NCI-H187 treated with DMSO at 0.1 percent for 48 hours (cell line): ENCODE data around the gene TK2.

ENCODE experiments used
- DNase-seq: peaks from one replicate; lab custom pipeline; 2025; lab: John Stamatoyannopoulos, UW

TK2 gene

GRCh38 chr16:66483689-66484452 is 66.1 kb downstream of the TK2 start:
- DNase-seq = no peak

DNA sequence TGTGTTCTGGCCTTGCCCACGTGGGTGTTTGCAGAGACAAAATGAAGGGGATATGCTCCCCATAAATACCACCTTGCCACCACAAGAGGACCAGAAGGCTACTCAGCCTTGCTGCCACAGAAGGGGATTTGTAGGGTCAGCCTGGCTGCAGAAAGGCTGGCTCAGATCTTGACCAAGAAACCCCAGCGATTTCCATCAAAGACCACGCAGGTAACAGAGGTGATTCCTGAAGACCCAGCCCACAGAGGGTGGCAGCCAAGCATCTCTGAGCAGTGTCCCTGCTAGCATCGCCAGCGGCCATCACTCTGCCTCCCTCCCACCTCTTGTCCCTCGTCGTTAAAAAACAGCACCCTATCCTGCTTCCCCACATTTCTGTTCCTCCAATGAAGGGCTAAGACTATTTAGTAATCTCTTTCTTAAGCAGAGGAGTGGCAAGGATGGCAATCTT is 68.0 kb downstream of the TK2 start:
- no peak for DNase-seq

GRCh38 chr16:66481081-66481942 is 68.6 kb downstream of the TK2 start:
- no peak for DNase-seq

DNA sequence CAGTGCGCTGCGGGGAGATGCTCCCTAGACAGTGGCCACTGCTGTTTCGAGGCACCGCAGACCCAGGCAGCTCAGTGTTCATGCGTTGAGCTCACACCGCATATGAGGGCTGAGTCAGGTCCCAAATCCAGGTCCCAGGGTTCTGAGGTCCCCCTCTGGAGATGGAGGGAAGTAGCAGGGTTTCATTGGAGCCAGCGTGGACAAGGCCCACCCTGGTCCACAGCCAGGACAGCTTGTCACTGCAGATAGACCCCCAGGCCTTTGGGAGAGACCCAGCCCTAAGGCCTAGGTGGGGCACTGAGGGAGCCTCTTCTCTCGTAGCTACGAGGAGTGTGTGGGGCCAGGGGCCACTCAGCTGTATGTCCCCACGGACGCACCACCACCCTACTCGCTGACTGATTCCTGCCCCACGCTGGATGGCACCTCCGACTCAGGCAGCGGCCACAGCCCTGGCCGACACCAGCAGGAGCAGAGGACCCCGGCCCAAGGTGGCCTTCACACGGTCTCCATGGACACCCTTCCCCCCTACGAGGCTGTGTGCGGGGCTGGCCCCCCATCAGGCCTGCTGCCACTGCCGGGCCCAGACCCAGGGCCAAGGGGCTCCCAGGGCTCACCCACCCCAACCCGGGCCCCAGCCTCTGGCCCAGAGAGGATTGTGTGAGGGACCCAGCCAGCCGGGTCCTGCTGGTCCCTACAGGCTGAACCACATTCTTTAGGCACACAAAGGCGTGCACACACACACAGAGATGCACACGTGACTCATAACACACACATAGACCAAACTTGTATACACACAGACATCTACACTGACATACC is 69.4 kb downstream of the TK2 start:
- DNase-seq = no peak

GRCh38 chr16:66479661-66480264 is 70.2 kb downstream of the TK2 start:
- no peak for DNase-seq

DNA sequence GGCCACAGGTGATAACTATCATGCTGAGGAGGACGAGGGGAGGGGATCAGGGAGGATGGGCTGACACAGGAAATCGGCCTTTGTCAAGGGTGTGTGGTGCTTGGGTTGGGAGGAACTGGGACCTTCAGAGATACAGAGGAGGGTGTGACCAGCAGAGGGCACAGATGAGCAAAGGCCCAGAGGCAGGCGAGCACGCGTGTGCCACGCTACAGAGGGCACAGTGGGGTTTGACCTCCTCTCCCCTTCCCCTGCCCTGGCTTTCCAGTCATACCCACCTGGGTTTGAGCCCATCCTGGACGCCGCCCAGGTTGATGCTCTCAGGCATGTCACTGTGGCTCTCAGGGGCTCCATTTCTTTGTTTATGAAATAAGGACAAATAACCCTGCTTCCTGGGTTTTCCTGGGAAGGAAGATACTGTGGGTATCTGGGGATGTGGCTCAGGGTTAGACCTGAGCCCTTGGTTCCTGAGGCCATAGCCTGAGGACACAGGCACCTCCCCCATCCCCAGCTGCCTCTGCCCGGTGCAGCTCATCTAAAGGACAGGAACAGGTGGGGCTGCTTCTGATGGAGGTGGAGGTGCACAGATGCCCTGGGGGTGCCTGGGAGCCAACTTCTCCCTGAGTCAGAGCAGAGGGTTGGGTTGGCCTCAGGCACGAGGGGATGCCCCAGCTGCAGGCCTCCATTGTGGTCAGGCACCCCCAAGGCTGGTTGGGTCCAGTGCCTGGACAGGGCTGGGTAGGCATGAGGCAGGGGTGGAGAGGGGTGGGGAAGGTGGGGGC is 71.0 kb downstream of the TK2 start:
- DNase-seq = no peak

DNA sequence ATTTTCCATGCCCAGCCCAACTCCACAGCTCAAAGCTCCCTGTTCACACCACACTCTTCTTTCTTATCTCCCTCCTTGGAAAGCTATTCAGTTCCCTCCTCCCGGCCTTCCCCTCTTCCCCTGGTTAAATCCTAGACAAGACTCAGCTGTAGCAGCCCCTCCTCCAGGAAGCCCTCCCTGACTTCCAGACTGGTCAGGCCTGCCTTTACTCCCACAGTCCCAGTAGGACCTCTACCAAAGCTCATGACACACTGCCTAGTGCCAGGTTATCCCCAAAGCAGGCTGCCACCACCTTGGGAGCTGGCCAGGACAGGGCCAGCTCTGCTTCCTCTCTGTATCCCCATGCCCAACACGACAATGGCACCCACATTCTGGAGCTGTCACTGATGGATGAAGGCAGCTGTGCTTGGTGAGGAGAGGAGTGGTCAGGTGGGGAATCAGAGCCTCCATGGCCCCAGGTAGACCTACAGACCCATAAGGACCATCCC is 72.8 kb downstream of the TK2 start:
- DNase-seq = no peak

DNA sequence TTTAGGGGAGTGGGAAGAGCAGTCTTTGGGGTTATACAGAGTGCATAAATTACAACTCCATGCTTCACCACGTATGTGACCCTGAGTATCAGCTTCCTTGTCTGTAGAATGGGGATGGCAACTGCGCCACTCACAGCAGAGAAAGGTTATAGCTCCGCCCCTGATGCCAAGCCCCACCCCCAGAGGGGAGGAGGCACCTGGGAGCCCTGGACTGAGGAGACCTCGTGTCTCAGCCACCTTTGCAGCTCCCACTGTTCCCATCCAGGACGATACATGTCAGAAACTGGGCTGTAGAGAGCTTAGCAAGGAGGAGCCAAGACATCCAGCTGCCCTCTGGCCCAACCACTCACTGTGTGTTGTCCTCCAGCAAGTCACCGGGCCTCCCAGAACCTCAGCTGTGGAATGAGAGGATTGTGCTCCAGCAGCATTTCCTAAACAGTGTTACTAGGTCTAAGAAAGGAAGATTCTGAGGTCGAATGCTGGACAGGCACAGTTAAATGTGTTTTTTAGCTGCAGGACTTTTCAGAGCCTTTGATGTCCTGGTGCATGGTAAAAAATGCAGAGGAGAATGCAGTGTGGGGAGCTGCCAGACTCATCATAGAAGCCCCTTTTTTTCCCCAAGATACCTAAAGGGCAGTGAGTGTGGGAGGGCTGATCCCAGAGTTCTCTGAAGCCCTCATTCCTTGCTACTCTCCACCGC is 73.4 kb downstream of the TK2 start:
- no peak for DNase-seq

DNA sequence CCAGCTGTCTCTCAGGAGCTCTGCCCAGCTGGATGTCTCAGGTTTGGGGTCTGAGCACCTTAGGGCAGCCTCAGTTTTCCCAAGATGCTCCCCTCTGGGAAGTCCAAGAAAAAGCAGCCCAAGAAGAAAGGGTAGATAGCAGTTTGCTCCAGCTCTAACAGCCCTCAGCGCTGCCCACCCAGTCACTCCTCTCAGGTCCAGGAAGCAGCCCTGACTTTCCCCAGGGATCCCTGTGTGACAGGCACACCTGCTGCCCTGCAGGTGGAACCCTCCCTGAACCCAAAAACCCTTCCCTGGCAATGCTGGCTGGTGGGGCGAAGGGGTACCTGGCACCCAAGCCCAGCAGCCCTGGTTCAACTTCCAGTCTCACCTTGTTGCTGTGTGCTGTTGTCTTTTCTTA is 74.7 kb downstream of the TK2 start:
- no peak for DNase-seq

DNA sequence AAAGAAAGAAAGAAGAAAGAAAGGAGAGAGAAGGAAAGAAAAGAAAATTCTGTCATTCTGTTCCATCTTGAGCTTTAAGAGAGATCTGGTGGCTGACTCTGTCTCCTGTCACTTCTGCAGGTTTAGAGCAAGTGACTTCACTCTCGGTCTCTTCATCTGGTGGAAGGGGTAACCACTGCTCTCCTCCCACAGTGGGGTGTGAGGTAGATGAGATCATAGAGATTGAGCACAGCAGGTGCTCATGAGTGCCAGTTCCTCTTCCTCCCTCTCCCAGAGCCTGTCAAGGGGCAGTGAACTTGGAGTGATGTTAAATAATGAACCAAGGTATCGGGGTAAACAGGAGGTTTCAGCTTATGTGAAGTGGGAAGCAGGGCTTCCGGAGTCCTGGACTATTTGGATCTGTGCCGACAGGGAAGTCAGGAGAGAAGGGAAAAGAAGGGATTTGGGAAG is 75.1 kb downstream of the TK2 start:
- no peak for DNase-seq

- no peak for DNase-seq
Measured at GRCh38 chr16:66473654-66474519, 76.0 kb downstream of the TK2 start.

DNA sequence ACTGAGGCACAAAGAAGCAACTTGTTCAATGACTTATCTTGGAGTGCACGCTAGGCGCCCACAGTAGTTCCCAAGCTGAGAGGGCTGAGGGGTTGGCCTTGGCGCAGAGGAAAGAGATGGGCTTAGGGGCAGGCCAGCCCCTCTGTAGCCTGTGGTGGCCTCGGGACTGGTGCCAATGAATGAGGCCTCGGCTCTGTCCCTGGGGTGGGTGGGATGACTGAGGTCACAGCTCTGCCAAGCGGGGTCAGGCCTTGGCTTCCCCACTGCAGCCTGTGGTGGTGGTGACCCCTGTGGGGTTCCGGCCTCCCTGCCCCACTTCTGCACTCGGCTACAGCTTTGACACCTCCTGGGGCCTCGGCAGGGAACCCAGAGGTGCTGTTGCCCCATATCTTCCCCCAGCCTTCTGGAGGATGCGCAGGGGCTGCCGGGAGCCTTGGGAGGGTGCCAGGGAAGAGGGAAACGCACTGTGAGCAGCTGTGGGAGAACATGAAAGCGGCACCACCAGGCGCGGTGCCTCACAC is 76.8 kb downstream of the TK2 start:
- no peak for DNase-seq

- no peak for DNase-seq
Measured at GRCh38 chr16:66471716-66472393, 78.1 kb downstream of the TK2 start.

DNA sequence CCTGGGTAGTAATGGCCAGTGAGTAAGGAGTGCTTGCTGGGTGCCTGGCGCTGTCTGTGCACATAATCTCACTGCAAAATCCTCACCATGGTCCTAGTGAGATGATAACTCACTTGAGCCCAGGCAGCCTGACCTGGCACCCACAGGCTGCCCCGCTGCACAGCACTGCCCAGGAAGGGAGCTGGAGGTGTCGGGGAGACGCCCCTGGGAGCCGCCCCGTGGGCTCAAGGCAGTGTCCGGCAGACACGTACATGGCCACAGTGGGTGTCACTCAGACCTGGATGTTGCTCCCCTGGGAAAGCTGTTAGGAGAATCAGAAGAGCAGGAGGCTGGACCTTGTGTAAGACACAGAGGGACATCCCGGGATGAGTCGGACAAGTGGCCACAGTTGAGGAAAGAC is 78.7 kb downstream of the TK2 start:
- no peak for DNase-seq

DNA sequence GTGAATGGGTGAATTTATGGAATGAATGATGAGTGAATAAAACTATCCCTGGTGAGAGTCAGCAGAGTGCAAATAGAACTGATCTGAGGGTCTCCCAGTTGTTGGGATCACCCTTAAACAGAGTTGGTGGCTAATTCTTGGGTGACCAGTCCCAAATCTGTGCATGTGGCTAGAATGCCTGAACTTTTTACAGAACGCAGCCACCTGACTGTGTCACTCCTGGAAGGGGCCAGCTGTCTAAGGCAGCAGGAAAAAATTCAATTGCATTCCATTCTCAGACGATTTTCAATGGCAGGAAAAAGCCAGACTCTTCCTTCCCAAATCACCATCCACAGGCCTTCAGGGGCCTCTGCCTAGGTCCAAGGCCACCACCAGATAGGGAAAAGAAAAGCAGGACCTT is 79.4 kb downstream of the TK2 start:
- no peak for DNase-seq

GRCh38 chr16:66469947-66470546 is 79.9 kb downstream of the TK2 start:
- no peak for DNase-seq

DNA sequence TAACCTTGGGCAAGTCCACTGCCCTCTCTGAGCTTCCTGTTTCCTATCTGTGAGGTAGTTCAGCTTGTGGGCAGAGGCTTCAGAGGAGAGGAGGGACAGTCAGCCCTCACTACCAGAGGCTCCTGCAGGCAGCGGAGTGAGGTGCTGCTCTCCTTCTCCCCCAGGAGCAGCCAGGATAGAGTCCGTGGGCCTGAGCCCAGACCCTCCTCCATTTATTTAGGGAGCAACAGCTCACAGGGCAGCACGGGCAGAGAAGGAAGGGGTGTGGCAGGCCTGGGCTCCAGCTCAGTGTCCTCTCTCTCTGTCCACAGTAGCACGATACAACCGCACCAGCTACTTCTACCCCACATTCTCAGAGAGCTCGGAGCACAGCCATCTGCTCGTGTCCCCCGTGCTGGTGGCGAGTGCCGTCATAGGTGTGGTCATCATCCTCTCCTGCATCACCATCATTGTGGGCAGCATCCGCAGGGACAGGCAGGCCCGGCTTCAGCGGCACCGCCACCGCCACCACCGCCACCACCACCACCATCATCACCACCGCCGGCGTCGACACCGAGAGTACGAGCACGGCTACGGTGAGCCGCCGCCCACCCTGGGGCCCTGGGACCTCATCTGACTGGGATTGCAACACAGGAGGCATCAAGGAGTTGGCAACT is 80.5 kb downstream of the TK2 start:
- no peak for DNase-seq
